Gastrocnemius medialis (tissue), 4 donors: Measurements from ENCODE around the gene SLC35A5.

Experiments
- POLR2A ChIP-seq, 2 donors: fragments of 450-650 bp; IDR thresholded peaks; one replicate each; pipeline ENCODE4 v1.6.1; 2017; ENCODE audit warnings: antibody characterized with exemption in 2 of 2, mild to moderate bottlenecking in 2 of 2, moderate library complexity in 2 of 2
- TF ChIP-seq, protein P1 (sequence below), 5 experiments: fragments of 450-650 bp in 3 of 5; fragments of 200-600 bp in 2 of 5; sonication (generic) in 2 of 5; IDR thresholded peaks in 4 of 5; conservative IDR thresholded peaks in 1 of 5; 1 replicate in 4 of 5; 2 replicates in 1 of 5; pipeline ENCODE4 v1.5.1; 2016 to 2019; ENCODE audit warnings: antibody characterized with exemption in 5 of 5, mild to moderate bottlenecking in 3 of 5, moderate library complexity in 3 of 5

DNA sequence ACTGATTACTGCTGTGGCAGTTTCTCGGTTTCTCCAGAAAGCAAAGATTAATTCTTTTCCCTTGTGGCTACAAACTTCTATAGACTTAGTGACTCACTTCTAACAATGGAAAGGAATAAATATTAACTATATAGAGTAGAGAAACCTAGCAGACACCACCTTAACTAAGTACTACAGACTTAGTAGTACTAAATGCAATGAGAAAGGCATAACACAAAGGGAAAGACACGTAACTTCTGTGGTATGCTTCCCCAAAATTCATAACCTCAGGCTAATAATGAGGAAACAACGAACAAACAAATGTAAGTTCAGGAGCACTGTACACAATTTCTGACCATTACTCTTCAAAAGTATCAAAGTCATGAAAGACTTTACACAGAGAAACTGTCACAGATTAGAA lies 31.3 kb upstream of the SLC35A5 start:
- TF ChIP-seq, protein P1, sequence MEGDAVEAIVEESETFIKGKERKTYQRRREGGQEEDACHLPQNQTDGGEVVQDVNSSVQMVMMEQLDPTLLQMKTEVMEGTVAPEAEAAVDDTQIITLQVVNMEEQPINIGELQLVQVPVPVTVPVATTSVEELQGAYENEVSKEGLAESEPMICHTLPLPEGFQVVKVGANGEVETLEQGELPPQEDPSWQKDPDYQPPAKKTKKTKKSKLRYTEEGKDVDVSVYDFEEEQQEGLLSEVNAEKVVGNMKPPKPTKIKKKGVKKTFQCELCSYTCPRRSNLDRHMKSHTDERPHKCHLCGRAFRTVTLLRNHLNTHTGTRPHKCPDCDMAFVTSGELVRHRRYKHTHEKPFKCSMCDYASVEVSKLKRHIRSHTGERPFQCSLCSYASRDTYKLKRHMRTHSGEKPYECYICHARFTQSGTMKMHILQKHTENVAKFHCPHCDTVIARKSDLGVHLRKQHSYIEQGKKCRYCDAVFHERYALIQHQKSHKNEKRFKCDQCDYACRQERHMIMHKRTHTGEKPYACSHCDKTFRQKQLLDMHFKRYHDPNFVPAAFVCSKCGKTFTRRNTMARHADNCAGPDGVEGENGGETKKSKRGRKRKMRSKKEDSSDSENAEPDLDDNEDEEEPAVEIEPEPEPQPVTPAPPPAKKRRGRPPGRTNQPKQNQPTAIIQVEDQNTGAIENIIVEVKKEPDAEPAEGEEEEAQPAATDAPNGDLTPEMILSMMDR (IDR thresholded peaks at IDR 0.05 in 4 of 5, conservative IDR thresholded peaks at IDR 0.05 in 1 of 5), result no peak
- no peak for TF ChIP-seq POLR2A (IDR thresholded peaks at IDR 0.05)
